GM21515 (cell line): ENCODE results near the gene STAT5B.

Experiments used
- ATAC-seq: cut with Tn5 transposase; IDR thresholded peaks from one replicate; pipeline ENCODE4 v1.9.1; 2021; ENCODE audit not compliant: unreplicated experiment

STAT5B gene

GRCh38 chr17:42153919-42154742 is 122.1 kb downstream of the STAT5B start:
- no peak for ATAC-seq
